GM19463 (cell line): Measurements from ENCODE around the gene SSC5D.
A peak's percentile ranks its signal among the peaks of the same experiment; 100 is the strongest.

ENCODE experiments used
- ATAC-seq: cut with Tn5 transposase; IDR thresholded peaks from one replicate; pipeline ENCODE4 v1.9.1; 2021; ENCODE audit warnings: mild to moderate bottlenecking, moderate library complexity; ENCODE audit not compliant: unreplicated experiment

Gene SSC5D

DNA sequence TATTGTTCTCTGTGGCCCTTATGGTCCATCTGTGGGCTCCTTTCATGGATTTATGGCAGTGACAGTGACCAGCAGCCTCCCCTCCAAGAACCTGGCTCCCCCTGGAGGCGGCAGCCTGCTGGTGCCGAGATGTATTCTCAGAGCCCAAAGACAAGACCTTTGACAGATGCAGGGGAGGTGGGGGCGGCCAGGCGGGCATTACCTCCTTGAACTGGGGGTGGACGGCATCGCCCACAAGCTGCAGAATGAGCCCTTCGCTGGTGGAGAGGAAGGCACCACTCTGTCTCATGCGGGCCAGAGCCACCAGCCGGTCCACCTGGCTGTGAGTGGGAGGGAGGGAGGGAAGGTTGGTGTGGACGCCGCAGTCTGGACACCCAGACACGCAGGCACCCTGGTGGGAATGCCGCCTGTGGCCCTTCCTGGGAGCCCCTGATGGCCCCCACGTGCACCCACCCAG, 33.4 kb upstream of the SSC5D start:
- ATAC-seq = no peak

GRCh38 chr19:55455576-55456235, 32.5 kb upstream of the SSC5D start:
- ATAC-seq = no peak

DNA sequence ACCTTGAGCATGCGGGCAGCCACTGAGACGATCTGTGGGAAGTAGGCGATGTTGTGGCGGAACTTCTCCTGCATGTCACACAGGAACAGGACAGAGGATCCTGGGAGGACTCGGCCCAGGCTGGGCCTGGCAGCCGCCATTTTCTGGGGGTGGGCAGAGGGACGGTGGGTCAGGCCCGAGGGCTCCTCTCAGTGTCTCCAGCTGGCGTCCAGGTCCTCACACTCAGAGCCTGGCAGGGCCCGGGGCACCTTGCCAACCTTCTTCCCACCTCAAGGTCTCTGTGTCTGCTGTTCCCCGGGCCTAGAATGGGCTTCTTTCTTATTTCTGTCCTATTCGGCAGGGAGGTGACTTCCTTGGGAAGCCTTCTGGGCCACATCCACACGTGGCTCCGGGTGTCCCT, 31.9 kb upstream of the SSC5D start:
- ATAC-seq = no peak

DNA sequence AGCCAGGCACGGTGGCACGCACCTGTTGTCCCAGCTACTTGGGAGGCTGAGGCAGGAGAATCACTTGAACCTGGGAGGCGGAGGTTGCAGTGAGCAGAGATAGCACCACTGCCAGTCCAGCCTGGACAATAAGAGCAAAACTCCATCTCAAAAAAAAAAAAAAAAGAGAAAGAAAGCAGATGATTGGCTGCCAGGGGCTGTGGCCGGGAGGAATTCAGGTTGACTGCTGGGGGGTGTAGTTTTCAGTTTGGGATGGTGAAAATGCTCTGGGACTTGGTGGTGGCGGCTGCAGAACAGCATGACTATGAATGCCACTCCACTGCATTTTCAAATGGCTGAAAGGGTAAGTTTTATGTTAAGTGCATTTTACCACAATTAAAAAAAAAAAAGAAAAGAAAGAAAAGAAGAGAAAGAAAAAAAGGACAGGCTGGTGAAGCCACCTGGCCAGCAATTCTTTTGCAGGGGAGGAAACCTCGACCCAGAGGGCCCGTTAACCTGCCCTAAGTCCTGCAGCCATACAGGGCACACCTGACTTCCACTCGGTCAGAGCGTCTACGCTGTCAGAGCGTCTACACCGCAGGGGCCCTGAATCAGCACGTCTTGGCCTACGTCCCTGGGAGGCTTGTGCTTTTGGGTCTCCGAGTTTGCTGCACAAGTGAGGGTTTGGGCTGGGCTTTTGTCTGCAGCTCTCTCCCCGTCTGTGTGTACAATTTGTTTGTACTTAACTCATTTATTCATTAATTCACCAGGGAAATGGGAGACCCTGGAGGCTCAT, 30.4 kb upstream of the SSC5D start:
- ATAC-seq = no peak

DNA sequence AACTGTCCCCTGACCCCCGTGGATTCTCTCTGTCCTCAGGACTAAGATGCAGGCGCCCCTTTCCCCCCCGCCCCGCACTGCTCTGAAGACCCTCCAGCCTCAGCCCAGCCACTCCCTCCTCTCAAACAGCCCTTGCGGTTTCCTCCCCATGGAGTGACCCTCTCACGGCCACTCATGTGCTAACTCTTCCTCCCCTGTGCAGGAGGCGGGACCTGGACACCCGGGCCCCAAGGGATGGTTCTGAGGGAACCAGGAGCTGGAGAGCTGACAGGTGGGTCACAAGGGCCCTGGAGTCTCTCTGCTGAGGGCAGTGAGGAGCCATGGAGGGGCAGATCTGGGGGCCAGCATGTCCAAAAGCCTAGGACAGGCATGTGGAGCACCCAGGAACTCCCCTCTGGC, 28.7 kb upstream of the SSC5D start:
- ATAC-seq = no peak

GRCh38 chr19:55459950-55460657, 28.1 kb upstream of the SSC5D start:
- ATAC-seq = no peak

GRCh38 chr19:55460670-55461258, 27.5 kb upstream of the SSC5D start:
- no peak for ATAC-seq

DNA sequence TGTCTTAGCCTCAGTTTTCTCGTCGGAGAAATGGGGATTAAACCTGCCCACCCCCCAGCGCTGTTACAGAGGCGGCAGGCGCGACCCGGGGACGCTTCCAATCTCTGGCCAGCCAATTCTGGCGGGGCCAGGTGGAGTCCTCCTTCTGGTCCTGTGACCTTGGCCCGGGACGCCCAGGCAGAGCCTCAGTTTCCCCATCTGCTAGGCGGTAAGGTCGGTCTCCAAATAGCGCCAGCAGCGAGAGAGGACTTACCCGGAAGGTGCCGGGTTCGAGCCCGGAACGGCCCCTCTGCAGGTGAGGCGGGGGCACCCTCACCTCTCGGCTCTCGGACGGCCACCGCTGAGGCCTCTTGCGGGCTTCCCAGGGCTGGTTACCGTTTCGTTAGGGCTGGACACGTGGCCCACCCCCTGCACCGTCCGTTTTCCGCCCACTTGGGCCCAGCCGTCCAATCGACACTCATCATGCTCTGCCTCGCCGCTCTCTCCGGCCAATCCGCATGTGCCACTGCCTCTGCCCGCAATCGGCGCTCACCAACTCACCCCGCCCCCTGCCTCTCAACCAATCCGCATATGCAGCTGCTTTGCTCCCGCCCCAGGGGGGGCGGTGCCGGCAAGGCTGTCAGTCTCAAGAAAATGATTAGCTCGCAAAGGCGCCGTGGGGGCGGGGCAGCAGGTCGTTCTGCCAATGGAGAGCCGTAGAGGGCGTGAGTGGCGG, 26.8 kb upstream of the SSC5D start, which contains the start of gene ISOC2:
TSS of gene ISOC2 (minus strand) at position 384 of the 715 bp plus-strand sequence. CDS start 5,156 bp downstream, outside the sequence.
- ATAC-seq = peak; percentile 94

- ATAC-seq = no peak
Observed at GRCh38 chr19:55461974-55462626, 26.1 kb upstream of the SSC5D start.

- ATAC-seq = no peak
Observed at GRCh38 chr19:55462722-55463121, 25.5 kb upstream of the SSC5D start.

GRCh38 chr19:55463583-55464031, 24.6 kb upstream of the SSC5D start:
- no peak for ATAC-seq

DNA sequence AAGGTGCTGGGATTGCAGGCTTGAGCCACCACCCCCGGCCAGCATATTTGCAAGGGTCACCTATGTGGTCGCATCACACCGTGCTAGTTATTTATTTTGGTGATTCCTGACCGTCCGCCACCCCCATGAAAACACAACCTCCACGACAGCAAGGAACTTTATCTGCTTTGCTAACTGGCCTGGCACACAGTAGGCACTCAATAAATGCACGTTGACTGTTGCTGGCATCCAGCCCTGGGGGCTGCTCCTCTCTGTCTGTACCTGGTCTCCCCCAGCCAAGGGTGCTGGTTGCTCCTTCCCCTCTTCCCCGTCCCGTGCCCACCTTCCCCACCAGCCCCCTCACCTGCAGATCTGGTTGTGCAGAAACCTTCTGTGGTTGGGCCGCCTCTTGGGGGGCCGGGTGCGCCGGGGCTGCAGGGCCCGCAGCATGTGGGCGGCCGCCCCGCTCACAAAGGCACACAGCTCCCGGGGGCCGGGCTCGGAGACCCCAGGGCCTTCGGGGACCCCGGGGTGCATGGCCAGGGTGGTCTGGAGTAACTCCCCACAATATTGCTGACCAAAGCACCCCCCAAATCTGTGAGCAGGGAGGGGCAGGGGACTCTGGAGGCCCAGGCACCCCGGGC, 24.1 kb upstream of the SSC5D start:
- no peak for ATAC-seq

- ATAC-seq = no peak
Observed at GRCh38 chr19:55464662-55465054, 23.6 kb upstream of the SSC5D start, which contains the start of gene C19orf85. Gene C19orf85, minus strand, starts transcription at chr19:55464751. Its CDS starts 197 bp downstream, at chr19:55464554.

- no peak for ATAC-seq
Observed at GRCh38 chr19:55465460-55466240, 22.6 kb upstream of the SSC5D start.

DNA sequence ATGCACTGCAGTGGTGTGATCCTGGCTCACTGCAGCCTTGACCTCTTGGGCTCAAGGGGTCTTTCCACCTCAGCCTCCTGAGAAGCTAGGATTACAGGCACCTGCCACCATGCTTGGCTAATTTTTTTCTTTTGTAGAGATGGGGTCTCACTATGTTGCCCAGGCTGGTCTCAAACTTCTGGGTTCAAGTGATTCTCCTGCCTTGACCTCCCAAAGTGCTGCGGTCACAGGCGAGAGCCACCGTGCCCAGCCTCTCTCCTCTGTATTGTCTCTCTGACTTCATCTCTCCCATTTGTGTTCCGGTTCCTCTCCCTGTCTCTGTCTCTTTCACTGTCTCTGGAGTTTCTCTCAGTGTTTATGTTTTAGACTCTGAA, 22.0 kb upstream of the SSC5D start:
- ATAC-seq = no peak

DNA sequence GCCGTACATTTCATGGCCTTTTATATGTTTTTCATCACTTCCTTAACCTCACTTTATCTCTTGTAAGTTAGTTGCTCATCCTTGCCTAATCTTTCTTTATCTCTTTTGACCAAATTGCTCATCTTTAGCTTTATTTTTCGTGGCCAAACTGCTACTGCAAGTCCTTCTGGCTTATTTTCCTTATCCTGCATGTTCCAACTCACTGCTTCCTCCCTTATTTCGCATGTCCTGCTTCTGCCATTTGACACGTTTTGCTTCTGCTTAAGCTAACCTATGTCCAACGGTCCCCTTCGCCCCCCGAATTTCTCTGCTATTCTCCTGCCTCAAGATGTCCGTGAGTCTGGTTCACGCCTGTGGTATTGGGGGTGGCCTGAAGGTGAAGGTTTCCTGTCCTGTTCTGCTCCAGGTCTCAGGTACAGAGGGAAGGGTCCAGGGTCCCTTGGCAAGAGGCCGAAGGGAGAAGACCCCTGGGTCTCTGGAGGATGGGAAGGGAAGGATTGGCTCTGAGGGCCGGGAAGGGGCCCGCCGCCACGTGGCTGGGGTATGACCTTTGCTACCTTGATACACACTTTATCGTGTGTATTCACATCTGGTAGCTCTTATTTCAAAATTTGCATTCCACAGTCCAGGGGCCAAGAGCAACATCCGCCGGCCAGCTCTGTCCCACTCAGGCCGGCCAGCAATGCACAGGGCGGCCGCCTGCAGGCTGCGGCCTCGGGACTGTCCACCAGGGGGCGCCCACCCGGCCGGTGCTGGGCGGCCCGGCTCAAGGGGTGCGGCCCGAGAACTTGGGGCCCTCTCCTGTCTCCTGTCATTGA, 20.8 kb upstream of the SSC5D start:
- ATAC-seq = no peak

- ATAC-seq = no peak
Observed at GRCh38 chr19:55468054-55468393, 20.2 kb upstream of the SSC5D start.

- no peak for ATAC-seq
Observed at GRCh38 chr19:55471266-55471665, 17.0 kb upstream of the SSC5D start.
